ENCODE results near the gene ANKRD33. TPM values are rescaled to one million over a fixed set of nuclear protein-coding genes. Genes with fewer than 3 reads are reported as not detected.

Gene ANKRD33
- total and polyA plus RNA-seq, 2 of the 4 experiments (the other 2 are of a cell fraction), result under 0.01 to 0.03 TPM

- Histone ChIP-seq H2BK120ac (ENCODE audit: low read depth, low read length) (no peak overlapping the region), H3K27me3 (ENCODE audit: control insufficient read depth, insufficient read depth, low read length) (peaks cover 54% of the 10 kb centered on the region), H2AFZ (replicated peaks; ENCODE audit: low read length, poor library complexity) (no peak overlapping the region), H2AK5ac (ENCODE audit: low read depth, low read length) (no peak overlapping the region), H3K79me1 (ENCODE audit: low read depth in 1 of 2, low read length in 2 of 2) (no peaks in the 10 kb centered on the region), H3K9ac (ENCODE audit: low read depth, low read length) (no peak overlapping the region), H4K5ac (ENCODE audit: low read depth, low read length) (no peak overlapping the region), H2AK9ac (replicated peaks; ENCODE audit: low read depth, low read length, poor library complexity) (no peak overlapping the region), H3K9me3 (ENCODE audit: control insufficient read depth, insufficient read depth, low read length) (no peaks in the 10 kb centered on the region), H3K23ac (ENCODE audit: low read depth, low read length) (no peak overlapping the region), H2BK20ac (ENCODE audit: low read depth, low read length) (no peak overlapping the region), H2BK5ac (ENCODE audit: low read depth, low read length, poor library complexity, severe bottlenecking) (no peak overlapping the region), H2BK15ac (ENCODE audit: low read depth, low read length) (no peak overlapping the region), H3K4ac (ENCODE audit: low read depth, low read length) (no peak overlapping the region), H4K20me1 (ENCODE audit: insufficient read depth, low read length) (no peaks in the 10 kb centered on the region), H3K36me3 (ENCODE audit: control insufficient read depth, insufficient read depth, low read length) (no peaks in the 10 kb centered on the region), H3K56ac (ENCODE audit: extremely low read depth, insufficient read depth, low read length) (no peak overlapping the region), H4K91ac (ENCODE audit: insufficient read depth, low read depth, low read length) (no peak overlapping the region), H3K4me2 (ENCODE audit: low read depth, low read length) (no peak overlapping the region), H3K14ac (replicated peaks; ENCODE audit: low read depth, low read length) (no peak overlapping the region), H3K9me1 (ENCODE audit: insufficient read depth, low read length) (no peaks in the 10 kb centered on the region), H3K4me1 (ENCODE audit: control insufficient read depth, insufficient read depth, low read length) (peaks cover 2% of the 10 kb centered on the region), H3K27ac (ENCODE audit: insufficient read depth, low read length) (no peak overlapping the region), H3K4me3 (ENCODE audit: insufficient read depth, low read depth, low read length) (no peak overlapping the region), H3K18ac (ENCODE audit: low read depth, low read length) (no peak overlapping the region), H4K8ac (ENCODE audit: low read depth in 2 of 2, low read length in 2 of 2) (no peak overlapping the region)
- dilution Hi-C loops (cut with HindIII; ENCODE audit: low sequenced_read_pairs, unreplicated experiment), result loop anchor here (25.0 kb wide), 1 partner anchor 94 kb away; the partner anchor contains the start of gene ACVR1B
- BruUV-seq (replicated peaks), result no TSS peak
- WGBS, 2 experiments (ENCODE audit: extremely low coverage in 2 of 2, insufficient read length in 1 of 2), result 100% methylated on average over 2 of the region's 12 CpGs; no CpG with 5 or more reads in 1 of the 2 experiments
- intact Hi-C loops (cut with micrococcal nuclease), result no loop called here
- DNase-seq (no peak), ATAC-seq (ENCODE audit: low read depth) (no peak)
- in situ Hi-C loops (cut with MboI; ENCODE audit: low sequenced_read_pairs), result no loop called here
- TF ChIP-seq, protein P1, sequence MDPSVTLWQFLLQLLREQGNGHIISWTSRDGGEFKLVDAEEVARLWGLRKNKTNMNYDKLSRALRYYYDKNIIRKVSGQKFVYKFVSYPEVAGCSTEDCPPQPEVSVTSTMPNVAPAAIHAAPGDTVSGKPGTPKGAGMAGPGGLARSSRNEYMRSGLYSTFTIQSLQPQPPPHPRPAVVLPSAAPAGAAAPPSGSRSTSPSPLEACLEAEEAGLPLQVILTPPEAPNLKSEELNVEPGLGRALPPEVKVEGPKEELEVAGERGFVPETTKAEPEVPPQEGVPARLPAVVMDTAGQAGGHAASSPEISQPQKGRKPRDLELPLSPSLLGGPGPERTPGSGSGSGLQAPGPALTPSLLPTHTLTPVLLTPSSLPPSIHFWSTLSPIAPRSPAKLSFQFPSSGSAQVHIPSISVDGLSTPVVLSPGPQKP (IDR thresholded peaks at IDR 0.05; ENCODE audit: borderline replicate concordance, low read depth, low read length), result no peak
- ChIA-PET POLR2A (ENCODE audit: unreplicated experiment) (no interaction called here), CTCF (no interaction called here)
Observed at GRCh38 chr12:51867796-51868428, 20.0 kb upstream of the ANKRD33 start.

All from IMR-90 (cell line).